Activated T-helper 9 cell treated with anti-CD3 and anti-CD28 coated beads, Interleukin-2, amount 50 U/mL, for 16 hours (primary cell): Measurements from ENCODE around the gene KPTN.

Source experiments
- DNase-seq: peaks from one replicate; pipeline ENCODE4 v3.0.0-alpha.2; 2020; ENCODE audit warnings: low read depth

The KPTN gene

DNA sequence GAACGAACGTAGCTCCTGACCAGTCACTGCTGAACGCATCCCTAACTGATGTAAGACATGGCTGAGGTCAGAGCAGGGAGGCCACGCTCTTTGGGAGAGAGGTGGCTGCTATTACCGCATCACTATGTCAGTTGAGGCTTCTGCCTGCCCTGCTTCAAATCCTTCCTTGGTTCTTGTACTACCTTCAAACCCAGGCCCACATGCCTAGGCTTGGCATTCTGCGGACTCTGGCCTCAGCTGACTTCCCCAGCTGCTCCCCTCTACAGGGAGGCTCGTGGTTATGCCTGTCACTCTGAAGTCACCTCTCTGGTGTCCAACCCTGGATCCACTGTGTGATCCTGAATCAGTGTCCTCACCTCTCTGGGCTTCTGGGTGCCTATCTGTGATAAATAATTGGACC is 49.9 kb downstream of the KPTN start:
- DNase-seq = no peak

DNA sequence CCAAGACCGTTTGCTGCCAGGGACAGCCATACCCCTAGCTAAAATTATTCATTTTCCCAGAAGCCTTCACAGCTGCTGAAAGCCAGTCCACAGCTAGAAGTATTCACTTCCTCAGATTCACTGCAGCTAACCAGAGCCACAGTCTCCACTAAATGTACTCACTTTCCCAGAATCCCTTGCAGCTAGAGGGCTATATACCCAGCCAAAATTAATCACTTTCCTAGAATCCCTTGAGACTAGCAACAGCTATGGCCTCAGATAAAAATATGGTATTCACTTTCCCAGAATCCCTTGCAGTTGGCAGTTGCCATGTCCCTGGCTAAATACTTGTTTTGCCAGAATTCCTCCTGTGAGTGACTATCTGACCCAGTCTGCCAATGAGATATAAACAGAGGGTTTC is 50.9 kb downstream of the KPTN start:
- no peak for DNase-seq

DNA sequence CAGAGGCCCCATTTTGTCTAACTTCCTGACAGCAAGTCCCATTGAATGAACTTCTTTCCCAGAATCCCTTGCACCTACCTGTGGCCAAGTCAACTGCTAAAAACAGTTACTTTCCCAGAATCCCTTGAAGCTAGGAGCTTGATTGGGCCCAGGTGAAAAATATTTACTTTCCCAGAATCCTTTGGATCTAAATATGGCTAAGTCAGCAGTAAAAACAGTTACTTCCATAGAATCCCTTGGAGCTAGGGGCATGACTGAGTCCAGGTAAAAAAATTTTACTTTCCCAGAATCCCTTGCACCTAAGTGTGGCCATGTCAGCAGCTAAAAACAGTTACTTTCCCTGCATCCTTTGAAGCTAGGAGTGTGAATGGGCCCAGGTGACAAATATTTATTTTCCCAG is 51.5 kb downstream of the KPTN start:
- DNase-seq = no peak

DNA sequence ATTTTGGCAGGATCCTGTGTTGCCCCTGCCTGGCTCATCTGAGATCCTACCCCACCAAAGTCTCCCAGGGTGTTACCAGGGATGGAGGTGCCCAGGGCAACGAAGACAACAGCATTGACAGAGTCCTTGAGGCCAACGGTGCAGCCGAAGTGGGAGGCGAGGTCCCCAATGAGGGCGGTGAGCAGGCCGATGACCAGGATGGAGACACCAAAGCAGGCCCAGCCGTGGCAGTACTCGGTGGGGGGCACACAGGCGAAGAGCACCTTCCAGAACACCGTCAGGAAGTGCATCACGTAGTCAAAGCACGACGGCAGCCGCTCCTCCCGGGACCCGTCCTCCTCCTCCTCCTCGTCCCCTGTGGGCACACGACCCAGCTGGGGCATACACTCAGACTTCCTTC is 51.9 kb downstream of the KPTN start:
- no peak for DNase-seq

DNA sequence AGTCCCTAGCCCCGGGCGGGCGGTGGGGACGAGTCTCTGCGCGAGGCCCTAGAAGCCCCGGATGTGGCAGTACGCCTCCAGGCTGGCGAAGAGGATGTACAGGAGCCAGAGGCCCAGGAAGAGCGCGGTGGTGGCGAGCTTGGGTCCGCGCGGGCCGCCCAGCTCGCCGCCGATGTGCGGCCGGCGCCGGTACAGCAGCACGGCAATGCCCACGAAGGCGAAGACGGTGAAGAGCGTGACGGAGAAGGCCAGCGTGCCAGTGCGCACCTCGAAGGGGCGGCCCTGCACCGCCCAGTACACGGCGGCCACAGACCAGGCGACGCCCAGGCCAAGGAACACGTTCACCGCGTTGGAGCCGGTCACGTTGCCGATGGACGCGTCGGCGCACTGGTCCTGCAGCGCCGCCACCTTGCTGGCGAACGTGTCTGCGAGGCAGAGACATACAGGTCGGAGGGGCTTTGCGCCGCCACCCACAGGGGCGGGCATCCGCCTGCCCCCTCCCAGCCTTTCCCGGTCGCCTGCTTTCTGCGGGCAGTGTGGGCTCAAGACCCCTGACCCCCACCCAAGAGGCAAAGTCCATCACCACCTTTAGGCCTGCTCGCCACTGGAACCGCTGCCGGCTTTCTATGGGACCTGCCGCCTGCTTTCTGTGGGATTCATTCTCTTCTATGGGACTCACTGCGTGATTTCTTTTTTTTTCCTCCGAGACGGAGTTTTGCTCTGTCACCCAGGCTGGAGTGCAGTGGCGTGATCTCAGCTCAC is 53.8 kb downstream of the KPTN start:
- no peak for DNase-seq

DNA sequence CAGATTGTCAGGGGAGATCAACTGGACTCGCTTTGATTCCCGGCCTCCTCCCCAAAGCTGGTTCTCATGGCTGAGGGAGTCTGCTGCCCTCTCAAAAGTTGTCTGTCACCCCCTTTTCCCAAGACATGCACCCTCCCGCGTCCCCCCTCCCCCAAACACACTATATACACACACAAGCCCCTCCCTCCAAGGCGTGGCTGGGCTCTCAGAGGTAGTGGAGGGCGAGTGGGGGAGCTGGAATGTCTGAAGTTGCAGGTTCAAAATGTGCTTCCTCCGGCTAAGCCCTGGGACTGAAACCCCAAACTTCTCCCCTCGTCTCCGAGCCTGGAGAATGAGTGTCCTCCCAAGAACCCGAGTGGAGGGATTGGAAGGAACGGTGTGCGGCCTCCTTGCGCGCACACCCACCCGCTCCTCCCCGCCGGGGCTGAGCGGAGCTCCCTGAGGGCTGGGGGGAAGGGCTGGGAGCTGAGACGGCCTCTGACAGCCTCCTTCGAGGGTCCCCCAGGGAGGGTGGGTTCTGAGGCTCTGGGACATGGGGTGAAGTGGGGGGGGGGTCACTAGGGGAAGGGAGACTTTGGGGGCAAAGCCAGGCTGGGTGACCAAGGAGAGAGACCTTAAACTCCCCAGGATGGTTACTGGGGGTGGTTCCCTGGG is 54.8 kb downstream of the KPTN start:
- no peak for DNase-seq

DNA sequence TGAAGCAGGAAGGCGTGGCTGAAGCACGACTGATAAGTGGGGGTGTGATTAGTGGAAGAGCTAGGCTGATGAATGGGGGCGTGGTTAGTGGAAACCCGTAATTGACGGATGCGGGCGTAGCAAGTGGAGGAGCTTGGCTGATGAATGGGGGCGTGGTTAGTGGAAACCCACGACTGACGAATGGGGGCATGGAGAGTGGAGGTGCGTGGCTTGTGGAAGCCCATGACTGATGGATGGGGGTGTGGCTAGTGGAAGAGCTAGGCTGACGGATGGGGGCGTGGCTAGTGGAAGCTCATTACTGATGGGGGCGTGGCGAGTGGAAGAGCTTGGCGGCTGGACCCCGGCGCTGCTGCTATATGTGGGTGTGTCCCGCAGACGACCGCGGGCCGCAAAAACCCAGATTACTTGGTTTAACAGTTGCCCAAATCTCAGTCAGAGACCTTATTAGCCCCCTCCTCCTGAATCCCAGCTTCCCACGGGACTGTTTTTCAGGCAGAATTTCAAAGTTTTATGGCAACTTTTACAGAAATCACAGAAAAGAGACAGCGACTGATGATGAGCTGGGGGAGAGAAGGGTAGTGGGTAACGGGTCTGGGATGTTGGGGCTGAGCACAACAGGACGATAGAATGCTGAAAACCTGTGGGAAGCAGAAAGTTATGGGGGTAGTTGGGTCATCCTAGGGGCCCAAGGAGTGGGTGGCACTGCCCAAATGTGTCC is 55.7 kb downstream of the KPTN start:
- peak; percentile 61 for DNase-seq

DNA sequence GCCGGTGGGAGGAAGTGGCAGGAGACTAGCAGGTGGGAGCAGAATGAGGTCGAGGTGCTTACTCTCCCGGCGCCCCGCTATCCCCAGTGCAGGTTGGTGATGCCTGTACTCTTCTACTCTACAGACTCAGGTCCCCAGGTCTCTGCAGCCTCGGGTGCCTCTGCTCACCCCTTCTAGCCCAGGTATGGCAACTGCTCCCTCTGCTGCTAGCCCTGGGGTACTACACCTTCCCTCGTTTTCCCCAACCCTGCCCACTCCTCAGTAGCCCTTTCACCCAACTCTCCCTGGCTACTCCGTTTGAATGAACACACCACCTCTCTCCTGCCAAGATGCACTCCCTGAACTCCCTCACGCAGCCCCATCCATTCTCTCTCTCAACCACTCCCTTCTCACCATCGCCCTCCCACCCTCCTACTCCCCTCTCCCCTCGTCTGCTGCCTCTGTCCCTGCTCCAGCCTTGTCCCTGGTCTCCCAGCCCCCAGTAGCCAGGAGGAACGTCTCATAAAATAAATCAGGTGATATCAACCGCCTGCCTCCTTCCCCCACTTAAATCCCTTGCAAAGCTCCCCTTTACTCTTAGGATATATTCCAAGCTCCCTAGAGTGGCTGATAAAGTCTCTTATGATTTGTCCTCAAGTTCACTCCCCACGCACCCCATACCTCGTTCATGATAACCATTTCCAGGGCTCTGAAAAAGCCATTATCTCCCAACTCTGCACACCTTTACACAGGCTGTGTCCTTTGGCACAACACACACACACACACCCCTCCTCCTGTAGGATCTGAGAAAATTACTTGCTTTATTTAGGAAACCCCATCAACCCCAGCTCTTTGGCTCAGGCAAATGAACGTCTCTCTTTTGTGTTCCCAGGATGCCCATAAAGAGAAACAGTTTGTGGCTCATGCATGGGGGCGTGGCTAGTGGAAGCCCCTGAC is 56.5 kb downstream of the KPTN start:
- peak; percentile 52 for DNase-seq
